ENCODE results near the gene LIMCH1. TPM values are rescaled to one million over a fixed set of nuclear protein-coding genes. Genes with fewer than 3 reads are reported as not detected.

The LIMCH1 gene
- total RNA-seq, 6 experiments from 2014 or later = 14.4 to 236 (median 205) TPM

DNA sequence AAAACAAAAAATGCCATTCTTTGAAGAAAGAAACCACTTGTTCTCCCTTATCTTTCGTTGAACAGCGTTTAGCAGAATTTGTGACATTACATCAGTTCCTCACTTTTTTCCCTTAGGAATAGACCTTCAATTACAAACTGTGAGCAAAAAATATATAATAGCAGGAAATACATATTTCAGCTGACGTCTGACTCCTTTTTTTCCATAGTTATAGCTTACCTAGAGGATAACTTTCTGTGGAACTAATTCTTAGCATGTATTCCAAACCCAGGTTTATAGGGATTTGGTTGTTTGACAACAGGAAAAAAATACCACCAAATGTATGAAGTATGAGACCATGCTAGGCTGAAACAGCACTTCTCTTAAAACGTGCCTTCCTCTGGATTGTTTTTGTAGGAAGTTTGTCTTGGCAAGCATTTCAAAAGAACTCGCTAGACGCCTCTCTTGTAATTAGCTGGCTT lies 2.0 kb upstream of the LIMCH1 start:
- Mint-ChIP-seq H3K27me3 (ENCODE audit: insufficient read depth) (no peaks in the 10 kb centered on the region; the same call in none of the 2 replicates), H3K27ac (peak overlapping the region; percentile 30; the same call in 1 of the 2 replicates), H3K4me3 (peak overlapping the region; percentile 39; the same call in 1 of the 2 replicates), H3K4me1 (ENCODE audit: low read depth) (peaks cover 95% of the 10 kb centered on the region), H3K9me3 (no peaks in the 10 kb centered on the region), H3K36me3 (ENCODE audit: low read depth) (no peaks in the 10 kb centered on the region)
- no peak for DNase-seq
- TF ChIP-seq, protein P1, sequence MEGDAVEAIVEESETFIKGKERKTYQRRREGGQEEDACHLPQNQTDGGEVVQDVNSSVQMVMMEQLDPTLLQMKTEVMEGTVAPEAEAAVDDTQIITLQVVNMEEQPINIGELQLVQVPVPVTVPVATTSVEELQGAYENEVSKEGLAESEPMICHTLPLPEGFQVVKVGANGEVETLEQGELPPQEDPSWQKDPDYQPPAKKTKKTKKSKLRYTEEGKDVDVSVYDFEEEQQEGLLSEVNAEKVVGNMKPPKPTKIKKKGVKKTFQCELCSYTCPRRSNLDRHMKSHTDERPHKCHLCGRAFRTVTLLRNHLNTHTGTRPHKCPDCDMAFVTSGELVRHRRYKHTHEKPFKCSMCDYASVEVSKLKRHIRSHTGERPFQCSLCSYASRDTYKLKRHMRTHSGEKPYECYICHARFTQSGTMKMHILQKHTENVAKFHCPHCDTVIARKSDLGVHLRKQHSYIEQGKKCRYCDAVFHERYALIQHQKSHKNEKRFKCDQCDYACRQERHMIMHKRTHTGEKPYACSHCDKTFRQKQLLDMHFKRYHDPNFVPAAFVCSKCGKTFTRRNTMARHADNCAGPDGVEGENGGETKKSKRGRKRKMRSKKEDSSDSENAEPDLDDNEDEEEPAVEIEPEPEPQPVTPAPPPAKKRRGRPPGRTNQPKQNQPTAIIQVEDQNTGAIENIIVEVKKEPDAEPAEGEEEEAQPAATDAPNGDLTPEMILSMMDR (IDR thresholded peaks at IDR 0.05) = no peak

DNA sequence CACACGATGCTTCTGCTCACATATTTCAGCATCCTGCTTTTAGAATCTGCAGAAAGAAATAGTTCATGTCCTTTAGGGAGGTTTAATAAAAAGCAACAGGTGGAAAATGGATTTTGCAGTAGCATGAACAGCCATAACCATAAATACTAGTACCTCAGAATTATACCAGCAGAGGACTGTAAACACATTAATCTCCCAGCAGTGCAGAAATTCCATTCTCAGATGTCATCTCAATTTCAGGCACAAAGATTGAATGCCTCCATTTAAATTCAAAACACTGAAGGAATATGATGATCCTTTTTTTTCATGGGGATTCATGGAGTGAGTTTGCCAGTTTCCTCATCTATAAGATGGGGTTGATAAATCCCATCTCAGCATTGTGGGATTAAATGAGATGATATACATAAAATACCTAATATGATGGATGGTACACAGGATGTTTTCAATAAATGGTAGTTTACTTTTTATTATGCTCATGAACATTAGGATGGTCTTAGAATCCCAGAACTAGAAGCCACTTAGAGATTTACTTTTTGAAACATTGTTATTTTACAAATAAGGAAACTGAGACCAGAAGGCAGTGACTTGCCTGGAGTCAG lies 566 bp upstream of the LIMCH1 start:
- Mint-ChIP-seq H3K4me1 (ENCODE audit: low read depth) (peaks cover 95% of the 10 kb centered on the region), H3K36me3 (ENCODE audit: low read depth) (no peaks in the 10 kb centered on the region), H3K9me3 (no peaks in the 10 kb centered on the region), H3K4me3 (peak overlapping the region; percentile 85; the same call in 1 of the 2 replicates), H3K27me3 (ENCODE audit: insufficient read depth) (peaks cover 3% of the 10 kb centered on the region), H3K27ac (no peak overlapping the region)
- TF ChIP-seq, protein P1 (IDR thresholded peaks at IDR 0.05) = peak; percentile 9; the same call in 1 of the 2 replicates
- no peak for DNase-seq

DNA sequence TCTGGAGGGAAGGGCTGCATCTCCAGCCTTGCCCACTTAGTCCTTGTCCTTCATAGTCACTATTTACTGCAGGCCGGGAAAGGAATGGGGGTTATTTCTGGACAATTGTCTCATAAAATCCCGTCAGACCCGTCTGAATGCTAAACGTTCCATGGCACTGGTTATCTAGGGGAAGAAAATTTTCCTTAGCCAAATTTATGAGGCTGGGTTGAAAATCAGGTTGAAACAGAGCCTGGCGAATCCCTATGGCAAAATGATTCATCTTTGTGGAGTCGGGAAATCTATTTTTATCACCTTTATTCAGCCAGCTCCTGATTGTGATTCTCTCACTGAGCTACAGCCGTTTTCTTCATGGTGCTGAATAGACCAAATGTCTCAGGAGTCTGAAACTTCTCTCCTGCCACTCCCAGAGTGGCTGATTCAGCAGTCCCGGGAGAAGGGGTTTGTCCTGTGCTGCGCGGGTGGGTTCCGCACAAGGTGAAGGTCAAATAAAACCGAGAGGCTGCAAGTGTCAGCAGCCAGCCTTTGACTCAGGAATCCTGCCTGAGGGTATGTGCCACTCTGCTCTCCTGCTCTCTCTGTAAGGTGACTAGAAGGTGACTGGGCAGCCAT lies 1.0 kb downstream of the LIMCH1 start:
- H3K36me3 Mint-ChIP-seq (ENCODE audit: low read depth) = no peaks in the 10 kb centered on the region
- peak overlapping the region; percentile 85; the same call in 1 of the 2 replicates for H3K4me3 Mint-ChIP-seq
- peaks cover 95% of the 10 kb centered on the region for H3K4me1 Mint-ChIP-seq (ENCODE audit: low read depth)
- H3K9me3 Mint-ChIP-seq = no peaks in the 10 kb centered on the region
- DNase-seq = no peak
- H3K27me3 Mint-ChIP-seq (ENCODE audit: insufficient read depth) = peaks cover 3% of the 10 kb centered on the region
- TF ChIP-seq, protein P1 (IDR thresholded peaks at IDR 0.05) = no peak
- H3K27ac Mint-ChIP-seq = peak overlapping the region; percentile 71; the same call in 1 of the 2 replicates

DNA sequence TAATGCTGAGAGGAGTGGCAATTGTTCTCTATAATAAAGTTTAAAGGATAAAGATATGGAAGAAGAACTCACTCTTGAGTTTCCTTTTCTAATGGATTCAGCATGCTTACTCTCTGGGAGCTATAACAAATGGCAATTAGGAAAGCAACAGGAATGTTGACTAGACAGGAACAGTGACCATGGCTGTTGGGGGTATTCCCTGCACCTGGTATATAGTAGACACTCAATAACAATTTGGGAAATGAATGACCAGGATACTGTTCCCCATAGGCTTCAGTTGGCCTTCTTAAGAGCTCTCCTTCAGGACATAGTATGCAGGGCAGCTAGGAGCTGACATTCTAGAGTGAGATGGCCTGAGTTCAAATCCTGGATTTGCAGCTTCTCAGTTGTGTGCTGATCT lies 1.8 kb downstream of the LIMCH1 start:
- TF ChIP-seq, protein P1 (IDR thresholded peaks at IDR 0.05) = no peak
- no peak for DNase-seq
- H3K4me1 Mint-ChIP-seq (ENCODE audit: low read depth) = peaks cover 96% of the 10 kb centered on the region
- no peaks in the 10 kb centered on the region for H3K9me3 Mint-ChIP-seq
- H3K27ac Mint-ChIP-seq = peak overlapping the region; percentile 71; the same call in 1 of the 2 replicates
- peak overlapping the region; percentile 85; the same call in 1 of the 2 replicates for H3K4me3 Mint-ChIP-seq
- peaks cover under 1% of the 10 kb centered on the region; the same call in 1 of the 2 replicates for H3K36me3 Mint-ChIP-seq (ENCODE audit: low read depth)
- H3K27me3 Mint-ChIP-seq (ENCODE audit: insufficient read depth) = peaks cover 5% of the 10 kb centered on the region

DNA sequence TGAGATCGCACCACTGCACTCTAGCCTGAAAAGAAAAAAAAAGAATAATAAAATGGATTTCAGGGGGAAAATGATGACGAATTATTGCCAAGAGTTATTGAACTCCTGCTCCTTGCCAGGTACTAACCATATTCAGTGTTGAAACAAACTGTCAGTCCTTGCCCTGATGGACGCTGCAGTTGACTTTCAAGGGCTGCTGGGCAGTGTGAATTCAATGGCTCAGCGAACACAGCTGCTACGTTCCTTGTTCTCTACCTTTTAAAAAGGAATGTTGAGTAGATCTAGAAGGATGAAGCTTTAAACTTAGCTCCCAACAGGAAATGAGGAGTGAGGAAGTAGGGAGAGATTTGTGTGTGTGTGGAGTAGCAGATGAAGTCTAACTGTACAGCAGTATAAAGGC lies 2.7 kb downstream of the LIMCH1 start:
- Mint-ChIP-seq H3K4me1 (ENCODE audit: low read depth) (peaks cover 96% of the 10 kb centered on the region), H3K4me3 (peak overlapping the region; percentile 35; the same call in 1 of the 2 replicates), H3K36me3 (ENCODE audit: low read depth) (peaks cover 7% of the 10 kb centered on the region; the same call in 1 of the 2 replicates), H3K9me3 (no peaks in the 10 kb centered on the region), H3K27me3 (ENCODE audit: insufficient read depth) (peaks cover 5% of the 10 kb centered on the region), H3K27ac (peak overlapping the region; percentile 16; the same call in 1 of the 2 replicates)
- TF ChIP-seq, protein P1 (IDR thresholded peaks at IDR 0.05) = no peak
- no peak for DNase-seq
